Liver (tissue), 3 donors: Measurements from ENCODE around the gene STRA6.

Source experiments
- CTCF ChIP-seq: fragments of 150-350 bp; IDR thresholded peaks from 2 replicates; pipeline ENCODE4 v1.5.1; 2017; ENCODE audit warnings: improper control_type of control experiment, low read depth, low read length; ENCODE audit not compliant: missing input control
- EGR1 ChIP-seq, 2 donors: IDR thresholded peaks; 2 replicates each; pipeline ENCODE4 v1.6.1; 2016 to 2018; ENCODE audit warnings: antibody characterized with exemption in 2 of 2, low read depth in 2 of 2
- GABPA ChIP-seq, 2 donors: IDR thresholded peaks in 1 of 2; conservative IDR thresholded peaks in 1 of 2; 2 replicates each; pipeline ENCODE4 v1.6.1; 2016; ENCODE audit warnings: antibody characterized with exemption in 2 of 2, mild to moderate bottlenecking in 1 of 2, moderate library complexity in 1 of 2
- HNF4A ChIP-seq, 2 donors: conservative IDR thresholded peaks; 2 replicates each; pipeline ENCODE4 v1.6.1; 2016; ENCODE audit warnings: antibody characterized with exemption in 2 of 2, mild to moderate bottlenecking in 2 of 2
- HNF4G ChIP-seq: IDR thresholded peaks from 2 replicates; pipeline ENCODE4 v1.6.1; 2016; ENCODE audit warnings: antibody characterized with exemption
- JUND ChIP-seq, 2 donors: IDR thresholded peaks; 2 replicates each; pipeline ENCODE4 v1.6.1; 2016; ENCODE audit warnings: antibody characterized with exemption in 2 of 2
- MAX ChIP-seq: IDR thresholded peaks from 2 replicates; pipeline ENCODE4 v1.6.1; 2016; ENCODE audit warnings: antibody characterized with exemption
- RAD21 ChIP-seq, 2 donors: IDR thresholded peaks; 2 replicates each; pipeline ENCODE4 v1.6.1; 2016; ENCODE audit warnings: antibody characterized with exemption in 2 of 2, mild to moderate bottlenecking in 2 of 2
- REST ChIP-seq: IDR thresholded peaks from 2 replicates; pipeline ENCODE4 v1.6.1; 2016; ENCODE audit warnings: antibody characterized with exemption, mild to moderate bottlenecking
- RXRA ChIP-seq, 2 donors: IDR thresholded peaks; 2 replicates each; pipeline ENCODE4 v1.6.1; 2017 to 2018; ENCODE audit warnings: antibody characterized with exemption in 2 of 2, mild to moderate bottlenecking in 1 of 2
- SP1 ChIP-seq: IDR thresholded peaks from 2 replicates; pipeline ENCODE4 v1.6.1; 2018; ENCODE audit warnings: antibody characterized with exemption, mild to moderate bottlenecking
- TAF1 ChIP-seq: conservative IDR thresholded peaks from 2 replicates; pipeline ENCODE4 v1.6.1; 2016; ENCODE audit warnings: antibody characterized with exemption, mild to moderate bottlenecking
- ZBTB33 ChIP-seq: IDR thresholded peaks from 2 replicates; pipeline ENCODE4 v1.6.1; 2016; ENCODE audit warnings: antibody characterized with exemption
- donor health status: healthy.
- donor health status: healthy.

GRCh38 chr15:74133694-74134386 is 68.7 kb downstream of the STRA6 start:
- TF ChIP-seq CTCF (no peak), JUND (IDR thresholded peaks at IDR 0.05) (no peak), REST (no peak), TAF1 (no peak), SP1 (no peak), HNF4A (conservative IDR thresholded peaks at IDR 0.05) (no peak), EGR1 (IDR thresholded peaks at IDR 0.05; ENCODE audit: low read depth in 2 of 2) (no peak), GABPA (IDR thresholded peaks at IDR 0.05 in 1 of 2, conservative IDR thresholded peaks at IDR 0.05 in 1 of 2) (no peak), RAD21 (IDR thresholded peaks at IDR 0.05) (no peak), MAX (no peak), HNF4G (no peak), RXRA (IDR thresholded peaks at IDR 0.05) (no peak), ZBTB33 (no peak)
